Immature natural killer cell (primary cell): ENCODE data around the gene KIRREL2. TPM values are rescaled to one million over a fixed set of nuclear protein-coding genes. Genes with fewer than 3 reads are reported as not detected.
"Not testable (repeated sequence)": the region's sequence is repeated elsewhere in the genome, so short reads cannot be mapped to it uniquely, and the experiment has no call there.

Experiments
- DNase-seq, 3 donors: peaks; one replicate each; pipeline ENCODE4 v3.0.0; 2022; ENCODE audit warnings: mixed read lengths in 1 of 3
- H3K27ac Mint-ChIP-seq, 6 donors: one replicate each; pipeline ENCODE4 v1.8.0; 2020; ENCODE audit warnings: mixed read lengths in 6 of 6, mild to moderate bottlenecking in 5 of 6, inconsistent platforms in 4 of 6, moderate library complexity in 3 of 6
- H3K27me3 Mint-ChIP-seq, 3 donors: one replicate each; pipeline ENCODE4 v1.8.0; 2020 to 2021; ENCODE audit warnings: low read depth in 3 of 3, mild to moderate bottlenecking in 3 of 3, mixed read lengths in 3 of 3, moderate library complexity in 3 of 3, inconsistent platforms in 1 of 3
- H3K36me3 Mint-ChIP-seq, 3 donors: one replicate each; pipeline ENCODE4 v1.8.0; 2020; ENCODE audit warnings: mixed read lengths in 3 of 3, inconsistent platforms in 2 of 3, mild to moderate bottlenecking in 2 of 3
- H3K4me1 Mint-ChIP-seq, 2 donors: one replicate each; pipeline ENCODE4 v1.8.0; 2020; ENCODE audit warnings: inconsistent platforms in 2 of 2, mild to moderate bottlenecking in 2 of 2, mixed read lengths in 2 of 2, moderate library complexity in 1 of 2
- H3K4me3 Mint-ChIP-seq, 5 donors: one replicate each; pipeline ENCODE4 v1.8.0; 2020; ENCODE audit warnings: mild to moderate bottlenecking in 5 of 5, mixed read lengths in 5 of 5, inconsistent platforms in 3 of 5, moderate library complexity in 3 of 5
- H3K9me3 Mint-ChIP-seq, 6 donors: one replicate each; pipeline ENCODE4 v1.8.0; 2020; ENCODE audit warnings: mild to moderate bottlenecking in 6 of 6, mixed read lengths in 6 of 6, inconsistent platforms in 4 of 6, moderate library complexity in 3 of 6
- polyA plus RNA-seq, 3 donors: library from polyadenylated mRNA; unstranded; fragments of 300-500 nt; fragmentation: Illumina TruSeq; gene quantifications; one replicate each; pipeline ENCODE4 v1.2.3, GENCODE V29; 2021

KIRREL2 gene
- polyA plus RNA-seq, 3 donors from 2014 or later, result 0.19 TPM; not detected in 2

- Mint-ChIP-seq H3K36me3 (no peaks in the 10 kb centered on the region), H3K27ac (no peak overlapping the region), H3K4me1 (no peaks in the 10 kb centered on the region), H3K4me3 (no peak overlapping the region), H3K9me3 (no peaks in the 10 kb centered on the region), H3K27me3 (peaks cover 6 to 12% (median 7%) of the 10 kb centered on the region in 3 donors)
- no peak for DNase-seq
Observed at GRCh38 chr19:35832054-35832453, 24.7 kb upstream of the KIRREL2 start.

DNA sequence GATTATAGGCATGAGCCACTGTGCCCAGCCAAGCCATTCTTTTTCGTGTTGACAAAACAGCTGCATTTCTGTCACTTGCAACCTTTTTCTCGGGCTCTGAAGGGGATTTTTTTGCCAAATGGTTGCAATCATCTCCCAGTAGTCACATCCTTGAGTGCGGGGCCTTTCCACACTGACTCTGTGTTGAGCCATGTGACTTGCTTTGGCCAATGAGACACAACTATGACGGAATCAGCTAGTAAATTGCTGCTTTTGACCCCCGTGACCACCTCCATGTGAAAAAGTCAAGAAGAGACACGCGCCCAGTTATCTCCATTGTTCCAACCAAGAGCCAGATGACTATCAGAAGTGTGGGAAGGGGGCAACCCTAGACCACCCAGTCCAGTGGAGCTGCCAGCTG lies 22.7 kb upstream of the KIRREL2 start:
- H3K27ac Mint-ChIP-seq, result no peak overlapping the region
- no peak overlapping the region for H3K4me3 Mint-ChIP-seq
- DNase-seq, result no peak
- H3K9me3 Mint-ChIP-seq, result peaks cover 0 to 2% (median 0%) of the 10 kb centered on the region in 6 donors
- peaks cover 0 to 3% (median 0%) of the 10 kb centered on the region in 3 donors for H3K36me3 Mint-ChIP-seq
- no peaks in the 10 kb centered on the region for H3K4me1 Mint-ChIP-seq
- H3K27me3 Mint-ChIP-seq, result peaks cover 3 to 12% (median 6%) of the 10 kb centered on the region in 3 donors

- not testable (repeated sequence) for DNase-seq, H3K27ac Mint-ChIP-seq, H3K4me3 Mint-ChIP-seq, H3K9me3 Mint-ChIP-seq, H3K27me3 Mint-ChIP-seq, H3K4me1 Mint-ChIP-seq, H3K36me3 Mint-ChIP-seq
Observed at GRCh38 chr19:35836096-35836495, 20.6 kb upstream of the KIRREL2 start.

GRCh38 chr19:35841961-35842595 lies 14.6 kb upstream of the KIRREL2 start:
- Mint-ChIP-seq H3K9me3 (peaks cover 0 to 6% (median 2%) of the 10 kb centered on the region in 6 donors), H3K4me1 (peaks cover 17 to 29% of the 10 kb centered on the region in 2 donors), H3K4me3 (no peak overlapping the region), H3K27ac (no peak overlapping the region), H3K27me3 (peaks cover 14 to 33% (median 29%) of the 10 kb centered on the region in 3 donors), H3K36me3 (peaks cover 0 to 8% (median 4%) of the 10 kb centered on the region in 3 donors)
- DNase-seq, result no peak

- Mint-ChIP-seq H3K36me3 (peaks cover 0 to 8% (median 4%) of the 10 kb centered on the region in 3 donors), H3K4me3 (no peak overlapping the region), H3K4me1 (peaks cover 17 to 29% of the 10 kb centered on the region in 2 donors), H3K9me3 (peaks cover 0 to 6% (median 2%) of the 10 kb centered on the region in 6 donors), H3K27ac (no peak overlapping the region), H3K27me3 (peaks cover 14 to 33% (median 29%) of the 10 kb centered on the region in 3 donors)
- no peak for DNase-seq
Observed at GRCh38 chr19:35842666-35843272, 13.9 kb upstream of the KIRREL2 start.

- Mint-ChIP-seq H3K4me3 (peak overlapping the region in 1 of 5 donors; percentile 23), H3K36me3 (peaks cover 0 to 6% (median 4%) of the 10 kb centered on the region in 3 donors), H3K4me1 (peaks cover 17 to 29% of the 10 kb centered on the region in 2 donors), H3K27me3 (peaks cover 14 to 33% (median 31%) of the 10 kb centered on the region in 3 donors), H3K9me3 (peaks cover 0 to 5% (median 1%) of the 10 kb centered on the region in 6 donors), H3K27ac (no peak overlapping the region)
- no peak for DNase-seq
Observed at GRCh38 chr19:35843676-35844481, 12.8 kb upstream of the KIRREL2 start.

- DNase-seq, result no peak
- Mint-ChIP-seq H3K9me3 (peaks cover 0 to 4% (median 0%) of the 10 kb centered on the region in 6 donors), H3K27ac (no peak overlapping the region), H3K4me3 (peak overlapping the region; percentile 51 to 74 (median 68)), H3K4me1 (peaks cover 17 to 29% of the 10 kb centered on the region in 2 donors), H3K27me3 (peaks cover 12 to 36% (median 33%) of the 10 kb centered on the region in 3 donors), H3K36me3 (peaks cover 0 to 4% (median 4%) of the 10 kb centered on the region in 3 donors)
Observed at GRCh38 chr19:35844482-35845214, 12.1 kb upstream of the KIRREL2 start.

DNA sequence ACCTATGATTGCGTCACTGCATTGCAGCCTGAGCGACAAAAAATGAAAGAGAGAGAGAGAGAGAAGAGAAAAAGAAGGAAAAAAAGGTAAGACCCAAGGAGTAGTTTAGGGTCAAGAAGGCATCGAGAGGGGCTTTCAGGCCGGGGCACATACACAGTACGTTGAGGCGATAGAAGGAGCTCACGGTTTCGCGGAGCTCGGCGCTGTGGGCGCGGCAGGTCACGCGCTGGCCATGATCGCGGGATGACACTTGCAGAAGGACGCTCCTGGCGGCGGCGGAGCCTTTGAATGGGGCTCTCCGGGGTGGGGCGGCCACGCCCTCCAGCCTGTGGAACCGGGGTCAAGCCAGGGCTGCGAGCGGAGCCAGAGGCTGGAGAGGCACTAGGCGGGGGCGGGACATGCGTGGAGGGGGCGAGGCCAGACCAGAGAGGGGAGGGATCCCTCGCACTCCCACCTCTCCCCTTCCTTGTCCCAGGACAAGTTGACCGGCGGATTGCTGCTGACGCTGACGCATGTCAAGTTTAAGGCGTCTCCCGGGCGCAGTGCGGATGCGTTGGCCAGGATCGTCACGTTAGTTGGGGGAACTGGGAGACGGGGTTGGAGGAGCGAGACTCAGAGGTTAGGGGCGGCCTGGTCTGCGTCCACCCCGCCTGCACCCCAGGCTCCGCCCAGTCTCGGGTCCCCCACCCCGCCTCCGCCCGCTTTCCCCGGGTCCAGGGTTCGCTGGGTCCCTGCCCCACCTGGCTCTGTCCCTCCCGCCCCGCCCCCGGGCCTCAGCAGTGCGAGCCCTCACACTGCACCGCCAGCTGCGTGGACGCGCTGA lies 11.3 kb upstream of the KIRREL2 start:
- Mint-ChIP-seq H3K9me3 (peaks cover 0 to 4% (median 0%) of the 10 kb centered on the region in 6 donors), H3K4me1 (peaks cover 17 to 29% of the 10 kb centered on the region in 2 donors), H3K27me3 (peaks cover 15 to 36% (median 33%) of the 10 kb centered on the region in 3 donors), H3K36me3 (peaks cover 0 to 4% (median 4%) of the 10 kb centered on the region in 3 donors), H3K4me3 (peak overlapping the region; percentile 51 to 74 (median 68)), H3K27ac (peak overlapping the region in 1 of 6 donors; percentile 20)
- no peak for DNase-seq

DNA sequence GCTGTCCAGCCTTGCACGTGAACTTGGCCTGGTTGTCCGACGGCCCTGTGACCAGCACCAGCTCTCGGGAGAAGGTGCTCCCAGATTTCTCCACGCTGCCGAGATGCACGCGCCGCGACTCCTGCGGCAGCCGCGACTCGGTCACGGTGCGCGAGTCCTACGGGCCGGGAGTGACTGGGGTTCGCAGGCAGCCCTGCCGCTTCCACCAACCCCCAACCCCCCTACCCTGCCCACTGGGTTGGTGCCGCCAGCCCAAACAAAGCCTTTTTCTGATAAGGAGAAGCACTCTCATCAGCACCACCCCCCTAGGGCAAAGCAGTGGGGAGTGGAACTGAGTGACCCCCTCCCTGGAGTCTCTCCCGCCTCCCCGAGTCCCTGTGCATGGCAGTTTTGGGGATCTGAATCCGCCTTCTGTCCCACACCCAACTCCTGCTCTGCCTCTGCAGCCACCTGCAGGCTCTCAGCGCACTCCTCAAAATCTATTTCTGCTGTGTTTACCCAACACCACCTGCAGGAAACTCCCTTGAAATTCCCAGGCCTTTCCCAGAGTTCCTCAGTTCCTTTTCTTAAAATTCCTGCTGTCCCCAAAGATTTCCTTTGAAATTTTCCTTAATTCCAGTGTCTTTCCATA lies 10.6 kb upstream of the KIRREL2 start:
- no peak for DNase-seq
- peak overlapping the region; percentile 8 to 71 (median 31) for H3K4me3 Mint-ChIP-seq
- peaks cover 0 to 4% (median 4%) of the 10 kb centered on the region in 3 donors for H3K36me3 Mint-ChIP-seq
- no peak overlapping the region for H3K27ac Mint-ChIP-seq
- peaks cover 17 to 29% of the 10 kb centered on the region in 2 donors for H3K4me1 Mint-ChIP-seq
- peaks cover 0 to 4% (median 0%) of the 10 kb centered on the region in 6 donors for H3K9me3 Mint-ChIP-seq
- peaks cover 15 to 36% (median 33%) of the 10 kb centered on the region in 3 donors for H3K27me3 Mint-ChIP-seq

GRCh38 chr19:35847911-35848310 lies 8.8 kb upstream of the KIRREL2 start:
- Mint-ChIP-seq H3K27ac (no peak overlapping the region), H3K4me3 (no peak overlapping the region), H3K36me3 (peaks cover 0 to 4% (median 4%) of the 10 kb centered on the region in 3 donors), H3K4me1 (peaks cover 17 to 29% of the 10 kb centered on the region in 2 donors), H3K9me3 (peaks cover 0 to 4% (median 0%) of the 10 kb centered on the region in 6 donors), H3K27me3 (peaks cover 24 to 32% (median 24%) of the 10 kb centered on the region in 3 donors)
- no peak for DNase-seq

DNA sequence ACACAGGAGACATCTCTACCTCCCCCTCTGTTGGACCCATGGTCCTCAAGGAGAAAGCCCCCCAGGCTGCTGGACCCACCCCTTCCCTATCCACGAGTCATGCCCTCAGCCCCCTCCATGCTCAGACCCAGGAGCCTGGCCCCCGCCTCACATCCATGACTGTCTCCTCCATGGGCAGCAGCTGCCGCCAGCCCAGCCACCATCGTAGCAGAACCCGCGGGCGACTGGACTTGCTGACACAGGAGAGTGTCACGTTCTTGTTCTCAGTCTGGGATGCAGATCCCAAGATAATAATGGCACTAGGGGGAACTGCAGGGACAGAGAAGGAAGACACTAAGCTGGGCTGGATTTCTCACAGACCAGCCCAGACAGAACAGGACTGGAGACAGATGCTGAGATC lies 8.2 kb upstream of the KIRREL2 start:
- no peak for DNase-seq
- Mint-ChIP-seq H3K4me1 (peaks cover 15 to 27% of the 10 kb centered on the region in 2 donors), H3K36me3 (peaks cover 0 to 4% (median 4%) of the 10 kb centered on the region in 3 donors), H3K27me3 (peaks cover 22 to 28% (median 27%) of the 10 kb centered on the region in 3 donors), H3K27ac (no peak overlapping the region), H3K4me3 (no peak overlapping the region), H3K9me3 (peaks cover 0 to 4% (median 0%) of the 10 kb centered on the region in 6 donors)

GRCh38 chr19:35848919-35849505 lies 7.7 kb upstream of the KIRREL2 start:
- Mint-ChIP-seq H3K9me3 (peaks cover 0 to 4% (median 0%) of the 10 kb centered on the region in 6 donors), H3K4me3 (no peak overlapping the region), H3K27me3 (peaks cover 22 to 29% (median 25%) of the 10 kb centered on the region in 3 donors), H3K27ac (no peak overlapping the region), H3K36me3 (peaks cover 0 to 4% (median 4%) of the 10 kb centered on the region in 3 donors), H3K4me1 (peaks cover 15 to 22% of the 10 kb centered on the region in 2 donors)
- no peak for DNase-seq
